Panc1 (cell line): Measurements from ENCODE around the gene HOXB5. TPM values are rescaled to one million over a fixed set of nuclear protein-coding genes. Genes with fewer than 3 reads are reported as not detected.

Source experiments
- ATAC-seq: fragments of 200-7000 bp; cut with Tn5 transposase; 2 replicates; pipeline ENCODE4 v1.9.1; 2020; ENCODE audit warnings: mild to moderate bottlenecking, moderate library complexity
- BruUV-seq: library from RNA; stranded (reverse); fragments of 400-500 nt; replicated peaks from 2 replicates; lab custom pipeline; 2021; lab: Mats Ljungman, UMichigan
- CTCF ChIA-PET: fragments of 300-600 bp; sonication (Branson Sonifier 250); formaldehyde crosslinking; loops from one replicate; lab custom pipeline; 2022; ENCODE audit warnings: antibody characterized with exemption; lab: Charles Lee
- POLR2A ChIA-PET: fragments of 300-600 bp; sonication (Branson Sonifier 250); formaldehyde crosslinking; loops from one replicate; lab custom pipeline; 2022; ENCODE audit warnings: antibody characterized with exemption; lab: Charles Lee
- DNase-seq: peaks from one replicate; pipeline ENCODE4 v3.0.0-alpha.2; 2010; ENCODE audit warnings: low read depth, low spot score
- H3K27ac ChIP-seq: 2 replicates; pipeline ENCODE4 v1.5.1; 2011; ENCODE audit warnings: mild to moderate bottlenecking, low read length, inconsistent platforms
- H3K27me3 ChIP-seq: fragments of 200-500 bp; sonication (Bioruptor generic); 2 replicates; pipeline ENCODE4 v1.6.0; 2014; ENCODE audit warnings: low read length, inconsistent platforms; ENCODE audit not compliant: control insufficient read depth, insufficient read depth
- H3K36me3 ChIP-seq: fragments of 200-500 bp; sonication (Bioruptor generic); 2 replicates; pipeline ENCODE4 v1.5.1; 2014; ENCODE audit warnings: inconsistent platforms, mild to moderate bottlenecking, low read length, moderate library complexity; ENCODE audit not compliant: control insufficient read depth, insufficient read depth
- H3K4me1 ChIP-seq: 2 replicates; pipeline ENCODE4 v1.5.1; 2011; ENCODE audit warnings: inconsistent platforms, mild to moderate bottlenecking, low read length, moderate library complexity; ENCODE audit not compliant: control insufficient read depth, insufficient read depth
- H3K4me3 ChIP-seq, 2 experiments: 2 replicates each; pipeline ENCODE4 v1.5.1; 2011 to 2012; ENCODE audit warnings: low read depth in 2 of 2, low read length in 2 of 2, mild to moderate bottlenecking in 2 of 2, inconsistent platforms in 1 of 2, moderate library complexity in 1 of 2
- H3K9me3 ChIP-seq: fragments of 200-500 bp; sonication (Bioruptor generic); 2 replicates; pipeline ENCODE4 v1.5.1; 2014; ENCODE audit warnings: low read depth, mild to moderate bottlenecking, inconsistent platforms, low read length, moderate library complexity; ENCODE audit not compliant: control insufficient read depth, insufficient read depth
- CTCF ChIP-seq: fragments of 450-650 bp; IDR thresholded peaks from 2 replicates; pipeline ENCODE4 v1.5.1; 2017; ENCODE audit warnings: mild to moderate bottlenecking
- POLR2AphosphoS5 ChIP-seq: IDR thresholded peaks from 2 replicates; pipeline ENCODE4 v1.6.1; 2012; ENCODE audit warnings: mild to moderate bottlenecking, low read depth, low read length, moderate library complexity
- REST ChIP-seq, 2 experiments: IDR thresholded peaks; 2 replicates each; pipeline ENCODE4 v1.6.1; 2011 to 2012; ENCODE audit warnings: low read depth in 2 of 2, control low read depth in 1 of 2, low read length in 1 of 2, mild to moderate bottlenecking in 1 of 2, moderate library complexity in 1 of 2; ENCODE audit not compliant: insufficient read depth in 1 of 2
- SIN3A ChIP-seq: IDR thresholded peaks from 2 replicates; pipeline ENCODE4 v1.6.1; 2012; ENCODE audit warnings: low read depth, mild to moderate bottlenecking, low read length, moderate library complexity, borderline replicate concordance; ENCODE audit not compliant: insufficient read depth
- TCF7L2 ChIP-seq: IDR thresholded peaks from 2 replicates; pipeline ENCODE4 v1.6.1; 2011; ENCODE audit warnings: mild to moderate bottlenecking, low read depth, low read length, inconsistent platforms
- in situ Hi-C: cut with HindIII; loops from 2 replicates; pipeline ENCODE4 v1.10.0; 2016; ENCODE audit warnings: low sequenced_read_pairs, low pct_unique_long_range_greater_than_20kb
- intact Hi-C: fragments of 100-400 bp; cut with micrococcal nuclease; formaldehyde crosslinking; loops from one replicate; pipeline ENCODE4 v1.10.0; 2022; ENCODE audit not compliant: unreplicated experiment
- total RNA-seq: library from RNA; stranded (reverse); gene quantifications from one replicate; pipeline ENCODE4 v1.2.1, GENCODE V29; 2021; ENCODE audit not compliant: unreplicated experiment

HOXB5 gene
- total RNA-seq, 1 experiment from 2014 or later = 67.2 TPM

- Histone ChIP-seq H3K27me3 (no peaks in the 10 kb centered on the region), H3K27ac (peak overlapping the region; percentile 99)
Observed at GRCh38 chr17:48579471-48579759, 14.2 kb downstream of the HOXB5 start.

More at GRCh38 chr17:48579471-48579759, 14.2 kb downstream of the HOXB5 start:
- intact Hi-C loops = no loop called here
- CTCF ChIA-PET = interaction anchor here (0.6 to 0.7 kb wide), 4 partner anchors 244 to 1087 kb away, joined by 4 to 9 read pairs (median 6); no protein-coding TSS in a partner anchor
- H3K4me1 ChIP-seq = peaks cover 78% of the 10 kb centered on the region
- no peaks in the 10 kb centered on the region for H3K9me3 ChIP-seq
- in situ Hi-C loops = no loop called here
- ATAC-seq (no peak), DNase-seq (no peak)
- BruUV-seq = no TSS peak
- TF ChIP-seq CTCF (no peak), TCF7L2 (no peak), REST (IDR thresholded peaks at IDR 0.05; ENCODE audit: insufficient read depth in 1 of 2, low read depth in 2 of 2, low read length in 1 of 2) (0 out of 4 replicates have a peak, but pooled peaks of 1 of the 2 experiments have one; percentile 35), POLR2AphosphoS5 (no peak), SIN3A (no peak)
- H3K4me3 ChIP-seq = peak overlapping the region; percentile 70 to 99
- POLR2A ChIA-PET = interaction anchor here (0.6 kb wide), 1 partner anchor 21 kb away, joined by 7 read pairs; no protein-coding TSS in a partner anchor
- peaks cover 9% of the 10 kb centered on the region for H3K36me3 ChIP-seq
